Lung microvascular endothelial cell (primary cell): ENCODE measurements around the gene BCL10. TPM values are rescaled to one million over a fixed set of nuclear protein-coding genes. Genes with fewer than 3 reads are reported as not detected.

Source experiments
- DNase-seq, 2 donors: peaks; one replicate each; pipeline versions ENCODE4 v3.0.0 to v3.0.0-alpha.2; 2010; ENCODE audit warnings: low read depth in 2 of 2
- total RNA-seq: library from RNA; depleted of rRNA; stranded (reverse); fragments of >200 nt; gene quantifications from 2 replicates; pipeline ENCODE4 v1.2.1, GENCODE V29; 2014

Gene BCL10
- total RNA-seq, 1 donor from 2014 or later = 92.5 TPM

- DNase-seq = no peak
Measured at GRCh38 chr1:85300140-85300539, 23.7 kb upstream of the BCL10 start.

- peak; percentile 99 to 100 for DNase-seq
Measured at GRCh38 chr1:85297855-85298629, 21.6 kb upstream of the BCL10 start.

- DNase-seq = no peak
Measured at GRCh38 chr1:85297538-85297854, 21.1 kb upstream of the BCL10 start.

- DNase-seq = no peak
Measured at GRCh38 chr1:85296980-85297379, 20.5 kb upstream of the BCL10 start.

- DNase-seq = peak; percentile 35 to 50
Measured at GRCh38 chr1:85295654-85296053, 19.2 kb upstream of the BCL10 start.

- DNase-seq = peak; percentile 90 to 91
Measured at GRCh38 chr1:85295006-85295431, 18.6 kb upstream of the BCL10 start.

GRCh38 chr1:85290826-85291225 is 14.4 kb upstream of the BCL10 start:
- no peak for DNase-seq

- DNase-seq = no peak
Measured at GRCh38 chr1:85289848-85290335, 13.5 kb upstream of the BCL10 start.

GRCh38 chr1:85289207-85289847 is 12.9 kb upstream of the BCL10 start:
- peak in 1 of 2 donors; percentile 89 for DNase-seq

GRCh38 chr1:85284202-85284601 is 7.8 kb upstream of the BCL10 start:
- DNase-seq = no peak

GRCh38 chr1:85283475-85284199 is 7.2 kb upstream of the BCL10 start:
- peak in 1 of 2 donors; percentile 28 for DNase-seq

GRCh38 chr1:85282424-85282823 is 6.0 kb upstream of the BCL10 start:
- DNase-seq = no peak

- DNase-seq = no peak
Measured at GRCh38 chr1:85280636-85281035, 4.2 kb upstream of the BCL10 start.

GRCh38 chr1:85279458-85280080 is 3.1 kb upstream of the BCL10 start:
- peak; percentile 39 to 92 for DNase-seq

- peak; percentile 65 to 97 for DNase-seq
Measured at GRCh38 chr1:85278853-85279314, 2.5 kb upstream of the BCL10 start.

GRCh38 chr1:85277802-85278201 is 1.4 kb upstream of the BCL10 start:
- no peak for DNase-seq

- DNase-seq = no peak
Measured at GRCh38 chr1:85276978-85277639, 677 bp upstream of the BCL10 start.

- peak; percentile 38 to 51 for DNase-seq
Measured at GRCh38 chr1:85275701-85276214, 674 bp downstream of the BCL10 start.

GRCh38 chr1:85274969-85275453 is 1.4 kb downstream of the BCL10 start:
- DNase-seq = peak; percentile 77 to 92

- no peak for DNase-seq
Measured at GRCh38 chr1:85273397-85273796, 3.0 kb downstream of the BCL10 start.
